Retinal pigment epithelial cell (primary cell): ENCODE measurements around the gene VWA3B.
"Not testable (repeated sequence)": the region's sequence is repeated elsewhere in the genome, so short reads cannot be mapped to it uniquely, and the experiment has no call there.

Experiments used
- DNase-seq: peaks from one replicate; pipeline ENCODE4 v3.0.0-alpha.2; 2010; ENCODE audit warnings: low read depth
- H3K4me3 ChIP-seq: 2 replicates; pipeline ENCODE4 v1.5.1; 2011; ENCODE audit warnings: mild to moderate bottlenecking, low read length, control low read depth, moderate library complexity
- TF ChIP-seq, protein P1 (sequence below): conservative IDR thresholded peaks from 2 replicates; pipeline ENCODE4 v1.5.1; 2011; ENCODE audit warnings: low read depth, low read length, control low read depth, inconsistent platforms

The VWA3B gene

DNA sequence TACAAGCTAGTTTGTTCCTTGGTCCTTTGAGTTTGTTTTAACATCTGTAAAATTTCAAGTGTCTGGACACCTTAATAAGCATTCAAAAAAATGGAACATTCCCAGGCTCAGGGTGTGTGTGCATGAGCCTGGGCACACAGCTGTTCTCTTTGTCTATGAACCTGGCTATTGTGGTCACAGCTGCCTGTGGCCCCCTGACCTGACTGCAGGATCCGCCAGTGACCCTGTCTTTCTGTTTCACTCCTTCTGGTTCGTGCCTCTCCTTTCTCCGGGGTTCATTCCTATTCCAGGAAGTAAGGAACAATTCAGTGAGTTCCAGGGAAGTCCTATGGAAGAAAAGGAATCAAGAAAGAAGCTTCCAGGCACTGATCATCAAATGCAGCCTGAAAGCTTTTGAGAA lies 35.6 kb downstream of the VWA3B start:
- DNase-seq: no peak
- H3K4me3 ChIP-seq: no peak overlapping the region
- TF ChIP-seq, protein P1, sequence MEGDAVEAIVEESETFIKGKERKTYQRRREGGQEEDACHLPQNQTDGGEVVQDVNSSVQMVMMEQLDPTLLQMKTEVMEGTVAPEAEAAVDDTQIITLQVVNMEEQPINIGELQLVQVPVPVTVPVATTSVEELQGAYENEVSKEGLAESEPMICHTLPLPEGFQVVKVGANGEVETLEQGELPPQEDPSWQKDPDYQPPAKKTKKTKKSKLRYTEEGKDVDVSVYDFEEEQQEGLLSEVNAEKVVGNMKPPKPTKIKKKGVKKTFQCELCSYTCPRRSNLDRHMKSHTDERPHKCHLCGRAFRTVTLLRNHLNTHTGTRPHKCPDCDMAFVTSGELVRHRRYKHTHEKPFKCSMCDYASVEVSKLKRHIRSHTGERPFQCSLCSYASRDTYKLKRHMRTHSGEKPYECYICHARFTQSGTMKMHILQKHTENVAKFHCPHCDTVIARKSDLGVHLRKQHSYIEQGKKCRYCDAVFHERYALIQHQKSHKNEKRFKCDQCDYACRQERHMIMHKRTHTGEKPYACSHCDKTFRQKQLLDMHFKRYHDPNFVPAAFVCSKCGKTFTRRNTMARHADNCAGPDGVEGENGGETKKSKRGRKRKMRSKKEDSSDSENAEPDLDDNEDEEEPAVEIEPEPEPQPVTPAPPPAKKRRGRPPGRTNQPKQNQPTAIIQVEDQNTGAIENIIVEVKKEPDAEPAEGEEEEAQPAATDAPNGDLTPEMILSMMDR: no peak

GRCh38 chr2:98123286-98123685 lies 36.3 kb downstream of the VWA3B start:
- no peak for DNase-seq
- H3K4me3 ChIP-seq: no peak overlapping the region
- TF ChIP-seq, protein P1: no peak

DNA sequence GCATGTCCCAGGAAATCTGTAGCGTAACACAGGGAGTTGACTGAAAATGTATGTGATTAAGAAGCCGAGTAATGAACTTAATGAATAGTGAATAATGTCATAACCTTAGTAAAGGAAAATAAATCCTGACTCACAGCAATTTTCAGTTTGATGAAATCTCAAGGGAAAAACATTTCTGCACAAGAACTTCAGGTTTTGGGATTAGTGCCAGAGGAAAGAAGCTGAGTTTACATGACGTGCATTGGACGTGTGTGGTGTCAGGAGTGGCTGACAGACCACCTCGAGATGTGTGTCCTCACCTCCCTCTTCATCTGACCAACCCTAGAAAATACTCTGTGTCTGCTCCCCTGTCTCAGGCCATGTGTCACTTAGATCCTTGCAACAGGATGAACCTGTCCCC lies 39.1 kb downstream of the VWA3B start:
- TF ChIP-seq, protein P1: no peak
- DNase-seq: no peak
- H3K4me3 ChIP-seq: no peak overlapping the region

DNA sequence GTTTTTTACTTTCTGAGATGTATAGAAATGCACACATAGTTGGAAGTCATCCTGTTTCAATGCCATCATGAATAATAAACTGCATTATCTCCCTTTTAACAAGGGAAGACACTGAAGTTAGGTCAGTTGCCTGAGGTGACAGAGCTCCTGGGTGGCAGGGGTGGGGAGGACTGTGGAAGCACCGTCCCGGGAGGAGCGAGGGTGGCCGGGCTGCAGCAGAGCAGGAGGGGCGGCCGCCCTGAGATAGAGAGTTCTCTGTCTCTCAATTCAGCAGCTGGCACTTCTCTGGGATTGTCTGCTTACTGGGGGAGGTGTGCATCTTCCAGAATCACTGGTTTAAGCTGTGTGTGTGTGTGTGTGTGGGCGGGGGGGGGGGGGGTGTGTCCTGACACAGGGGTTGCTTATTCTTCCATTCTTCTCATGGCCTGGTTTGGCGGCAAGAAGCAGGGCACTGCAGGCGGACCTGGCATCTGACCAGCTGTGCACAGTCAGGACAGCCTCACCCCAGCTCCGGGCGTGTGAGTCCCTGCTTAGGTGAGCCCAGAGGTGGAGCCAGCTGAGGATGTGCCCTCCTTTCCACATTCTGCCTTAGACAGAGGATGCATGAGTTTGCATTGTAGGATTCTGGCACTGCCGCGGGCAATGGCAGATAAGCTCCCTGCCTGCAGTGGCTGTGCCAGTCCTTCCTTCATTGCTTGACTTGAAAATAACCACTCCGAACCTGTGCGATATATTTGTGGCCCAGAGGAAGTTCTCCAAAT lies 40.4 kb downstream of the VWA3B start:
- TF ChIP-seq, protein P1: no peak
- DNase-seq: no peak
- H3K4me3 ChIP-seq: no peak overlapping the region

DNA sequence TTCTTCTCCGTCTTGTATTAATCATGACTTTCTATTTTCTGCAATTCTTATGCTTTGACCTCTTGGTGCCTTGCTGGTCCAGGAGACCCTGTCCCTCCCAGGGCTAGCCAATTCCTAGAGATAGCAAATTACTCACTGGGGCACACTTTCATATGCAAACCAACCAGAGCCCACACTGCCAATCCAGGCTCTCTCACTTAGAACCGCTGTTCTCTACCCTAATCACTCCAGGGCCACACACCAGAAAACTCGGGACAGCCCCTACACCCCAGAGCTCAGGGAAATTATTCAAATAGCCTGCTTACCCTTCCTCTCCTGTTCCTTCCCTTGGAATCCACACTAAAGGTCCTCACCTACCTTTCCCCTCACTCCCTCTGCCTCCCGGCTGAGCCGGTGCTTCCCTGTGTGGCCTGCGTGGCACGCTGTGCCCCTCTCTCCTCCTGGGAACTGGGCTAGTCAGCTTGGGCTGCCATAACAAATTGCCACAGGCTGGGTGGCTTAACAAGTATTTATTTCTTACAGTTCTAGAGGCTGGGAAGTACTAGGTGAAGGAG lies 41.7 kb downstream of the VWA3B start:
- TF ChIP-seq, protein P1: no peak
- no peak overlapping the region for H3K4me3 ChIP-seq
- DNase-seq: no peak

DNA sequence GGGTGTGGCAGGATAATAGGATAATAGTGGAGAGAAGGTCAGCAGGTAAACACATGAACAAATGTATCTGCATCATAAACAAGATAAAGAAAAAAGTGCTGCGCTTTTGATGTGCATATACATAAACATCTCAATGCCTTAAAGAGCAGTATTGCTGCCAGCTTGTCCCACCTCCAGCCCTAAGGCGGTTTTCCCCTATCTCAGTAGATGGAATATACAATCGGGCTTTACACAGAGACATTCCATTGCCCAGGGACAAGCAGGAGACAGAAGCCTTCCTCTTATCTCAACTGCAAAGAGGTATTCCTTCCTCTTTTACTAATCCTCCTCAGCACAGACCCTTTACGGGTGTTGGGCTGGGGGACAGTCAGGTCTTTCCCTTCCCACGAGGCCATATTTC lies 43.1 kb downstream of the VWA3B start:
- not testable (repeated sequence) for H3K4me3 ChIP-seq, DNase-seq

DNA sequence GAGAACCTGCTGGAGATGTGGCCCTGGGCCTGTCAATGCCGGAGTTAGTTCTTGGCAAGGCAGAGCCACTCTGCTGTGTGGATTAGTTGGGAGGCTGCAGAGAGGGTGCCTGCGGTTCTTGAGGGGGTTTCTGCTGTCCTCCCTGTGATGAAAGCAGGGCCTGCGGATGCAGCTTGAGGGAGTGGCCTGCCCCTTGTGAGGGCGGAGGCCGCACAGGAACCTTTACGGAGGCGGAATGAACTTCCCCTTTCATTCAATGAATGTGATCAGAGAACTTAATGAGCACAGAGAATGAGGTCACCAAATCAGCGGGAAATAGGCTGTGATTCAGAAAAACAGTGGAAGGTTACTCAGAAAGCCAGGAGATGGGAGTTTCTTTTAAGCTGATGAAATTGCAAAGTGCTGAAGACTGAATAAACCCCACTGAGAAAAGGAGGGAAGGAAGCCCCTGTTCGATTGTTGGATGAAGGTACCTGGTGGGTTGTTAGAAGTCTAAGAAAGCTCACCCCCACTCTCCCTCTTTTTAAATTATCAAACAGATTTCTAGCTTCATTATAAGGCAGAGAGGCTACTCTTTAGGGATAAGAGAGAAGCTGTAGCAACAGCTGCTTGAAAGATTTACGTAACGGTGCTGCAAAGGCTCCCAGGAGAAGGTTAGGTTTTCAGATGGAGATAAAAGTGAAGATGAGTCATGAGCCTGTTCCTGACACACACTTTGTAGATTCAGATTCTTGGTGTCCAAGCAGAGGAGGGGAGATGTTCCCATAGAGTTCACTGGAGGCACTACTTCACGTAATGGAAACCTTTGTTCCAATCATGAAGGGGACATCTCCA lies 47.4 kb downstream of the VWA3B start:
- H3K4me3 ChIP-seq: no peak overlapping the region
- no peak for DNase-seq
- TF ChIP-seq, protein P1: no peak
